Activated CD4-positive, alpha-beta T cell treated with anti-CD3 and anti-CD28 coated beads for 48 hours (primary cell): ENCODE data around the gene TTC33.
"Not testable (repeated sequence)": the region's sequence is repeated elsewhere in the genome, so short reads cannot be mapped to it uniquely, and the experiment has no call there.

Experiments
- DNase-seq: peaks from one replicate; pipeline ENCODE4 v3.0.0-alpha.2; 2020

TTC33 gene, protein sequence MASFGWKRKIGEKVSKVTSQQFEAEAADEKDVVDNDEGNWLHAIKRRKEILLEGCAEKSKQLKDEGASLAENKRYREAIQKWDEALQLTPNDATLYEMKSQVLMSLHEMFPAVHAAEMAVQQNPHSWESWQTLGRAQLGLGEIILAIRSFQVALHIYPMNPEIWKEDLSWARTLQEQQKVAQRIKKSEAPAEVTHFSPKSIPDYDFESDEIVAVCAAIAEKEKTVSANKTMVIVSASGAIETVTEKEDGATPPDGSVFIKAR

DNA sequence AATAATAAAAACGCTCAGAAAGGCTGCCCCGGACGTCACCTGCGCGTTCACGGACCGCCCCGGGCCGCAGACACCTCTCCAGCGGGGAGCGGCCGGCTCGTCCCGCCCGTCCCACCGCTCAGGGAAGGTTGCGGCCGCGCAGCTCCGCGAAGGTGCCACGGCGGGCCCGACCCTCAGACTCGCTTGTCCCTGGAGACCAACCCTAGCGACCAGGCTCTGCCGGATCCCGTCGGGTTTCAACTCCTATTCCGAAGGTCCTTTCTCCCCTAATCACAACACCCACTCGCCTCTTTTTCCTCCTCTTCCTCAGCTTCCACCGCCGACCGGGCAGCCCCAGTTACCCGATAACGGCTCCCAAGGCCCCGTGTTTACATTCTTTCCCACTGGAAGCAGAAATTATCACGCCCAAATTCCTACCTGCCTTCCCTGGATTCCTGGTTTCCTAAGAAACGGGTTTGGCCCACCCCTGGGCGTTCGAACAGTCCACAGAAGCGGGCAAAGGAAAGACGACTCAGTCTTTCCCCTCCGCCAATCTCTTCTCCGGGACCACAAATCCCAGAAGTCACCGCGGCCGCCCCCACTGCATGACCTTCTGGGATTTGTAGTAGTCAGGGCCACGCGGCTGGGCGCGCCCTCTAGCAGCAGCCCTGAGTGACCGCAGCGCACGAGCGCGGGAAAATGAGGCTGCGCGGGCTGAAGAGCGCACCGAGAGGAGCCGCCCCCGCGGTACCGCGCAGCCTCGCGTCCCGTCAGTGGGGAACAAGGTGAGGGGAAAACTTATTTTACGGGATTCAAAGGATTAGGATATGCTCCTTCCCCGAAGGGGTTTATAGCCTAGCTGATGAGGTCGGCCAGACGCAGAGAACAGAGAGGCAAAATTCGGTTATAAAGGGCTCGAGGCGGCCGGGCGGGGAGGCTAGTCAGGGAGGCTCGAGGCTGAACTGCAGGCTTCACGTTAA is at the start of gene TTC33:
TSS of gene TTC33 (minus strand) at position 555 of the 959 bp plus-strand sequence. CDS start 8,943 bp downstream, outside the sequence.
- peak; percentile 97 for DNase-seq

DNA sequence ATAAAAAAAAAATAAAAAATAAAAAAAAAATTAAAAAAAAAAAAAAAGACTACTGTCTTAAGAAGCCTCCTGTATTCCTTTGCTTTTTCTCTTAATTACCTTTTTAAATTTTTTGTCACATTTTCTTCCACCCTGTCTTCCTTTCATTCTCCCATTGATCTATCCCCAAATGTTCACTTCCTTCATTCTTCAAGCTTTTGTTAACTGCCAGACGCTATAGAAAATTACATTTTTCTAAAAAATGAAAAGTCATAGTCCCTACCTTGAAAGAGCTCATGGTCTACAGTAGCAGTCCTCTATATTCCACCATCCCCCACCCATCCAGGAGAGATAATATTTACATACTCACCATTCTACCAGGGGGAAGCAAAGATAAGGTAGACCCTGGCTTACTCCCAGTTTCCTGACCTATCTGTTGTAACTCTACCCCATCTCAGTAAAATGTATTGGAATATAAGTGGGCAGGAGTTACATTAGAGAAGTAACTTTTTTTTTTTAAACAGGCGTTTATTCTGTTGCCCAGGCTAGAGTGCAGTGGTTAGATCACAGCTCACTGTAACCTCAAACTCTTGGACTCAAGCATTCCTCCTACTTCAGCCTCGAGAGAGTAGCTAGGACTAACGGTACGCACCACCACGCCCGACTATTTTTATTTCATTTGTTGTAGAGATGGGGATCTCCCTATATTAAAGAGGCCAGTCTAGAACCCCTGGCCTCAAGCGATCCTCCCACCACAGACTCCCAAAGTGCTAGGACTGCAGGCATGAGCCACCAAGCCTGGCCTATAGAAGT is 46.2 kb upstream of the TTC33 start:
- no peak for DNase-seq

DNA sequence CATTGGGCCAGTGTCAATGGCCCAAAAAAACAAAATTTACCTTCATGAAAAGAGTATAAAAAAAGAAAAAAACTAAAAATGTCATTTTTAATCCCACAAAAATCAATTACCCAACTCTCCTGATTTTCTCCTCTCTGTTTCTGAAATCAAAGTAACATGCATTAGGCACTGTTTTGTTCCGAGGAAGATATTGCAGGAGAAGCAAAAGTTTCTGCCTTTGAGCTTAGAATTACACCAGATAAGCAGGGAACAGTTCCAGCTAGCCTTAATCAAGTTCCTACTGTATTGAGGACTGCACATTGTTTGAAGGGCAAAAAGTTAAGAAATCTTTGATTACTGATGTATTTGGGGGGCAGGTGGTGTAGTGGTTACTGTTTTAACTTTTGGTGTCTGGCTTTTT is 43.5 kb upstream of the TTC33 start:
- DNase-seq: no peak

DNA sequence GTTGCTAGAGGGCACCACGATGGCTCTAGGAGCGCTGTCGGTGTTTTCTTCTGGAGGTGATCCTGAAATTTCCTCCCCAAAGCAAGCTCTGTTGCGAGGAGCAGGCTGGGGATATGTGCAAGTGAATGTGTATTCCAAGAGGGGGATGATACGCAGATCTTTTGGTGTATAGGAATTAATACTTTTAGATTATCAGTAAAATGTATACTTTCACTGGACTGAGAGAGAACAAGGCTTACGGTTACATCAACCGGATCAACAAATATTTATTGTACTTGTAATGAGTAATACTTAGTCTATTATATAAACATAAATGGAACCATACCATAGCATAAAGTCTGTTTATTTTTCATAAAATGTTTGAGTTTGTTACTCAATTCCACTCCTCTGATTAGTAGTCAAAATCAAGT is 43.0 kb upstream of the TTC33 start:
- no peak for DNase-seq

DNA sequence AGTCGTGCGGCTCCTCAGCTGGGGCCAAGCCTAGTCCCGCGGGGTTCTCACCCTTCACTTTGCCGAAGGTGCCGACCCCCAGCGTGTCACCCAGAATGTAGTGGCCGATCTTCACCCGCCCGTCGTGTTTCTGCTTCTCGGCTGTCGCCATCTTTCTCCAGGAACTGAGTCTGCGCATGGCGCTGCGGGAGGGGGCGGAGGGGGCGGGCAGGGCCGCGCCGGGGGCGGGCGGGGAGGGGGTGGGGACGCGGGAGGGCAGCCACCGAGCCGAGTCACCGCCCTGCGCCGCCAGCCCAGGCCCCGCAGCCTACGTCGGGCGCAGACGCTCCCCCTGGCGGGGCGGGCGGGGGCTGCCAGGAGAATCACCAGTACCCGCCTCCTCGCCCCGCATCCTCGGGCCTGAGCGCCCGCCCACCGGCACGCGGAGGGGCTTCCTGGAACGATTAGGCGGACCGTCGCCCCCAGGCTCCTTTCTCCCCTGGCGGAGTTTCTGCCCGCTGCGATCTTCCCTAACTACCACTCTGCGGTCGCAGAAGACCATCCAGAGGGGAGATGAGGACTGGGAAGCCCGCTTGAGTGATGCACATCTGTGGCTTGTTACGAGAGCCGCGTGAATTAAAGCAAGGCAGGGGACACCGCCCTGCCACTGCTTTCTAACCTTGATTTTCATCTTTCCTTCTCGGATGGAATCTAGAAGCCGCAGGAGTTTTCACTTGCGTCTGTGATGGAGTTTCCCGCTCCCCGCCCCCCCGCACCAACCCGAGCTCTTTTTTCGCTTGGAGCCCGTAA is 42.4 kb upstream of the TTC33 start, which contains the start of gene PRKAA1:
TSS of gene PRKAA1 (minus strand) at position 363 of the 789 bp plus-strand sequence. CDS start at position 178, 185 bp downstream.
- peak; percentile 89 for DNase-seq

DNA sequence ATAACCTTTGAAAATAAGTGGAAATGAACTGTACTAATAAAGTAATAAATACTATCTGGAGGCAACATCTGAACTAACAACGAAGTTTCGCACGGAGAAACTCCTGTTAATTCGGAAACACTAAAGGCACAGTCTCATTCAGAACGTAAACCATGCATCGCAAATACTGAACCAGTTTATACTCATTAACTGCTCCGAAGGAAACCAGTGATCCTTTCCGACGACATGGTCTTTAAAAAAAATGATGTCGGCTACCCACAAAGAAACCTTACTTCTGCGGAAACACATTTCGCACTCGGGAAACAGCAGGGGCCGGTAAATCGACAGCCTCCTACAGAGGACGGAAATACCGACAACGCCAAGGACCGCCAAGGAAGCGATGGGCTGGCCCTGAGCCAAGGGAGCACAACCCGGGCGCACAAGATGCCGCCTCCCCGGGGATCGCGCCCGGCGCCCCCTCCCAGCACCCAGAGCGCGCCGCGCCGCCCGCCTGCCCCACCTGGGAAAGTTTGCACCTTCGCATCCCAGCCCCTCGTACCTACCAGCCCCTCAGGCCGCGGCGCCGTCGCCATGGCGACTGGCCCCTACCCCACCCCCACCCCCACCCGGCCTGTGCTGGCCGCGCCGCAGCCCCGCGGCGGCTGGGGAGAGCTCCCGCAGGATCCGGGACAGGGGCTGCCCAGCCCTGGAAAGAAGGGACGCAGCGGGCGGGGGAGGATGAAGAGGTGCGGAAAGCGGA is 41.7 kb upstream of the TTC33 start:
- peak; percentile 83 for DNase-seq

DNA sequence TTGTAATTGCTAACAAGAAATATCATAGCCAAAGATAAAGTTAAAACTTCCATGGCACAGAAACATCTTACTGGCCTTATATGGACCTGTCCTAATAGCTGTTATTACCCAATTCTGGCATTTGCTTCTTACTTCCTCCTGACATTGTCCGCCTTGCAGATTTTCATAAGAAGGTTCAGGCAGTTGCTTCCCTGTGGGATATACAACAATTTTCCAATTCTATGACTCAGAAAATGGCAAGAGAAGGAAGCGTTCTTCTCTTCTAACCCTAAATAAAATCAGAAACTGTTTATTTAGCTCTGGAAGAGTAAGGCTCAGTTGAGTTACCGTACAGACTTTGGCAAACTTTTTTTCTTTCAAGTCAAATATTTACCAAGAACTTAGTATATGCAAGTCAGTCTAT is 40.7 kb upstream of the TTC33 start:
- DNase-seq: no peak

DNA sequence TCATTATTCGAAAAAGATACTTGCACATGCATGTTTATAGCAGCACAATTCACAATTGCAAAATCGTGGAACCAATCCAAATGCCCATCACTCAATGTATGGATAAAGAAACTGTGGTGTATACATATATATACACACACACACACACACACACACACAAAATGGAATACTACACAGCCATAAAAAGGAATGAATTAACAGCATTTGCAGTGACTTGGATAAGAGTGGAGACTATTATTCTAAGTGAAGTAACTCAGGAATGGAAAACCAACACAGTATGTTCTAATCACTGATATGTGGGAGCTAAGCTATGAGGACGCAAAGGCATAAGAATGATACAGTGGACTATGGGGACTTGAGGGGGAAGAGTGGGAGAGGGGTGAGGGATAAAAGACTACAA is 39.1 kb upstream of the TTC33 start:
- DNase-seq: not testable (repeated sequence)

DNA sequence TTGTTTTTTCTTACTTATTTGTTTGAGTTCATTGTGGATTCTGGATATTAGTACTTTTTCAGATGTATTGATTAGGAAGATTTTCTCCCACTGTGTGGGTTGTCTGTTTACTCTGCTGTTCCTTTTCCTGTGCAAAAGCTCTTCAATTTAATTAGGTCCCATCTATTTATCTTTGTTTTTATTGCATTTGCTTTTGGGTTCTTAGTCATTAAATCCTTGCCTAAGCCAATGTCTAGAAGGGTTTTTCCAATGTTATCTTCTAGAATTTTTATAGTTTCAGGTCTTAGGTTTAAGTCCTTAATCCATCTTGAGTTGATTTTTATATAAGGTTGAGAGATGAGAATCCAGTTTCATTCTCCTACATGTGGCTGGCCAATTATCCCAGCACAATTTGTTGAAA is 38.6 kb upstream of the TTC33 start:
- DNase-seq: not testable (repeated sequence)

DNA sequence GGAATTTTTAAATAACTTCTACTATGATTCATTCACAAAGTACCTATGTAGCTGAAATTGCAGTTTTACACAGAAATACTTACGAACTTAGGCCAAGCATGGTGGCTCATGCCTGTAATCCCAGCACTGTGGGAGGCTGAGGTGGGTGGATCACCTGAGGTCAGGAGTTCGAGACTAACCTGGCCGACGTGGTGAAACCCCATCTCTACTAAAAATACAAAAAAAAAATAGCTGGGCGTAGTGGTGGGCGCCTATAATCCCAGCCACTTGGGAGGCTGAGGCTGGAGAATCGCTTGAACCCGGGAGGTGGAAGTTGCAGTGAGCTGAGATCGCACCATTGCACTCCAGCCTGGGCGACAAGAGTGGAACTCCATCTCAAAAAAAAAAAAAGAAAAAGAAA is 36.9 kb upstream of the TTC33 start:
- not testable (repeated sequence) for DNase-seq

DNA sequence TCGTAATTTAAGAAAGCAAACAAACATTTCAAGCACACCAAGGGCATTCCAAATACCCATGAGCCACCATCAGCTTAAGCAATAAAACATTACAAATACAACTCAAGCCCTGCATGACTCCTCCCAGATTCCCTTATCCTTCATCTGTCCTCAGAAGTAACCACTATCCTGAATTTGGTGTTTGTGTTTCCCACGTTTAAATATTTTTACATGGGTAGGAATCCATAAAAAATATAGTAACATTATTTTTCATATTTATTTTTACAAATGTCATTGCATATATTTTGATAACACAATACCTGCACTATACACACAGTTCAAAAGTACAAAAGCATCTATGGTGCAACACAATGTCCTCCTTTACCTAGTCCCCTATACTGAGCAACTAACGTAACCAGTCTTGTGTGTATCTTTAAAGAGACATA is 36.0 kb upstream of the TTC33 start:
- DNase-seq: no peak

DNA sequence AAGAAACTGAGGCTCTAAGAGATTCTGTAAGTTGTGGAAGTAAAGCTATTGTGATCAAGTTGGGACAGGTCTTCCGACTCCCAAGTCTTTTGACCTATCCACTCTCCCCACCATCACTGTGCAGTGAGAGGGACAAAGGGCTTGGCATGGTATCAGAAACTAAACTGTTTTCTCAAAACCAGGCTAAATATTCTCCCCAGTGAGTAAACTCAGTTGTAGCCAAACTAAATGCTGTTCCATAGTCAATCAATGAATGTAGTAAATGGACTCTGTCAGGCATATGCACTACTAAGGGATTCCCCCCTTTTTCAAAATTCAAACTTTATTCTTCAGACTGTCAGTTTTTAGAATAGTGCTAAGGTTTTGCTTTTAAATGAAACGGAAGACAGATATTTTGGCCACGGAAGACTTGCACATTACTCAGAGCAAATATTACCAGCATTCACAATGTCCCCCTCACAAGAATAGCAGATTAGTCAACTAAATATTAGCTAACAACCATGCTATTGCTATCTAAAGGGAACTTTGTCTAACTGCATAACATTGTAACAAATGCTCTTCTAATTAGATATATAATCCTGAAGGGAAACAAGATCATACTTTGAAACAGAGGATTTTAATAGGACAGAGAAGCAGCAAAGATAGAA is 35.3 kb upstream of the TTC33 start:
- no peak for DNase-seq

DNA sequence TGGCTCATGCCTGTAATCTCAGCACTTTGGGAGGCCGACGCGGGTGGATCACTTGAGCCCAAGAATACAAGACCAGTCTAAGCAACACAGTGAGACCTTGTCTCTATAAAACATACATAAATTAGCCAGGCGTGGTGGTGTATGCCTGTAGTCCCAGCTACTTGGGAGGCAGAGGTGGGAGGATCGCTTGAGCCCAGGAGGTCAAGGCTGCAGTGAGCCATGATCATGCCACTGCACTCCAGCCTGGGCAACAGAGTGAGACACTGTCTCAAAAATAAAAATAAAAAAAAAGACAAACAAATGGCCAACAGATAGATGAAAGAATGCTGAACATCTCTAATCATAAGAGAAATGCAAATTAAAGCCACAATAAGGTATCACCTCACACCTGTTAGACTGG is 33.2 kb upstream of the TTC33 start:
- not testable (repeated sequence) for DNase-seq

DNA sequence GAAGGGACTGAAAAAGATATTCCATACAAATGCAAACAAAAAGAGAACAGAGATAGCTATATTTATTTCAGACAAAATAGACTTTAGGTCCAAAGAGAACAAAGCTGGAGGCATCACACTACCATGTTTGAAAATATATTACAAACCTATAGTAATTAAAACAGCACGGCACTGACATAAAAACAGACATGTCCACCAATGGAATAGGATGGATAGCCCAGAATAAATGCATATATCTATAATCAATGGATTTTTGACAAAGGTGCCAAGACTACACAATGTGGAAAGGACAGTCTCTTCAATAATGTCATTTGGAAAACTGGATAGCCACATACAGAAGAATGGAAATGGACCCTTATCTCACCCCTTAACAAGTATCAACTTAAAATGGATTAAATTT is 32.2 kb upstream of the TTC33 start:
- no peak for DNase-seq

DNA sequence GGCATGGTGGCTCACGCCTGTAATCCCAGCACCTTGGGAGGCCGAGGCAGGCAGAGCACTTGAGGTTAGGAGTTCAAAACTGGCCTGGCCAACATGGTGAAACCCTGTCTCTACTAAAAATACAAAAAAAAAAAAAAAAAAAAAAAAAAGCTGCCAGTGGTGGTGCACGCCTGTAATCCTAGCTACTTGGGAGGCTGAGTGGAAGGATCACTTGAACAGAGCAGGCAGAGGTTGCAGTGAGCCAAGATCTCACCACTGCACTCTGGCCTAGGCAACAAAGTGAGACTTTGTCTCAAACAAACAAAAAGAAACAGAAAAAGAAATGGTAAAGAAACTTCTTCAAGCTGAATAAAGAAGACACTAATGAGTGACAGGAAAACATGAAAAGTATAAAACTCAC is 30.9 kb upstream of the TTC33 start:
- not testable (repeated sequence) for DNase-seq

DNA sequence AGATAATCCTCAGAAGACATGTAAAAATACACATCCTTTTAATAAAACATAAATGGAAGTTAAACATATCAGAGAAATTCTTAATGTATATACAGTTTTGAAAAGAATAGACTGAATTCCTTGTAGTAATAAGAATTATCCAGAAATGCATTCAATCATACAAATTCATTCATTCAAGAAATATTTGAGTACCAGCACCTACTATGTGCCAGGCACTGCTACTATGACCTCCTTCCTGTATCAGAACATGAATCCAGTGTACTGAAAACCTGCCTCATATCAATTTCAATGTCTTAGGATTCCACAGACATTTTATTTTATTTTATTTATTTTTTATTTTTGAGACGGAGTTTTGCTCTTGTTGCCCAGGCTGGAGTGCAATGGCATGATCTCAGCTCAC is 29.2 kb upstream of the TTC33 start:
- no peak for DNase-seq

DNA sequence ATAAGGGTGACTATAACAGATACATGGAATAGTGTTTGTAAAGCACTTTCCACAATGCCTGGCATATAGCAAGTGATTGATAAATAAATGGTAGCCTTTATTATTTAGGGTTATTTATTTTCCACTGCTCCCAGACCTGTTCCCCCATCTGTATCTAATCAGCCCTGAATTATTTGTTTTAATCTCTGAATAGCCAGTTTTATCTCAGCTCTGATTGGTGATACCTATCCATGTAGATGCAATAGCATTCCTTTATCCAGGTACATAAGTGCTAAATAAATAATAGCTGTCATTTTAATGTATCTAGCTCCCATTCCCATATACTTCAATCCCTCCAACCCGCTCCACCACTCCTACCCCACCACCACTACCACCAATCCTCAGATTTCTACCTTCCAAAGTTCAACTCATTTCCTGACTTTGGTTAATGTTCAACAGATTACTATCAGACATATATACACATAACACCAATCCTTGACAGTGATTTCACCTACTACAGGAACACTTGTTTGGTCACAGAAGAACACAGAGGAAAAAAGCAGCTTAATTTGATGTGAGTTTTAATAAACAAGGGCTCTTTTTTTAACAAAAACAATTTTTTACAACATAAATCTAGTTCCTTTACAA is 28.4 kb upstream of the TTC33 start:
- DNase-seq: no peak

DNA sequence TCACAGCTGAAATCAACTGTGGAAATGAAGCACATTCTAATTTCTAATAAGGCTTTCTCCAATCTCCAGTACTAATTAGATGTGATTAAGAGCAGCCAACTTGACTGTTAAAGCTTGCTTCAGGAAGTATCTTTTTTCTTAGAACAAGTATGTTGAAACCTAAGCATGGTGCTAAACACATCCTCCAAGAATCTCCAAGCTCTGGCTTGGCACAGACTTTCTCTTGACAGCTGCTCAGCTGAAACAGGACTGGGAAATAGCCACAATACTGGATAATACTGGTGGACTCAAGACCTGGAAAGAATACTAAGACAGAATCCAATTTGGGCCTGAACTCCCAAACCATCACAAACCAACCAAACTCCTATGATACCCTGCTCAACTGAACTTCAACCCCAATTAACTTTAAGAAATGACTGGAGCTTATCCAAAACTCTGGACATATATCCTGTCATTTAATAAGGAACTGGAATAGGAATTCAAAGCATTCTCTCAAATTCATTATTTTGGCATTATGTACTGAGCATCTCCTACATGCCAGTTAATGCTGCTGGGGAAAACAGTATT is 26.2 kb upstream of the TTC33 start:
- no peak for DNase-seq

DNA sequence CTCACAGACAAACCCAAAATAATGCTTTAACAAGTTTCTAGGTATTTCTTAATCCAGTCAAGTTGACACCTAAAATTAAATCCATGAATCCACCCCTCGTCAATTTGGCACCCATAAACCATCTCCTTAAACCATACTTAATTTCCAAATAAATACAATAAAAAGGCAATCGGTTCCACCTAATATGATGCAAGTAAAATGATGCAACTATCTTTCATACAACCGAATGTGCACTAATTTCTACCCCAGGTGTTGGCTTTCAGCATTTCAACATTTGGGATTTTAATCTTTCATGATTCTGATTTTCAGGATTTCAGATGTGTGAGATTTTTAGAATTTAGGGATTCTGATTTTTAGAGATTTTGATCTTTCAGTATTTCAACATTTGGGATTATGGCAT is 25.1 kb upstream of the TTC33 start:
- DNase-seq: no peak

DNA sequence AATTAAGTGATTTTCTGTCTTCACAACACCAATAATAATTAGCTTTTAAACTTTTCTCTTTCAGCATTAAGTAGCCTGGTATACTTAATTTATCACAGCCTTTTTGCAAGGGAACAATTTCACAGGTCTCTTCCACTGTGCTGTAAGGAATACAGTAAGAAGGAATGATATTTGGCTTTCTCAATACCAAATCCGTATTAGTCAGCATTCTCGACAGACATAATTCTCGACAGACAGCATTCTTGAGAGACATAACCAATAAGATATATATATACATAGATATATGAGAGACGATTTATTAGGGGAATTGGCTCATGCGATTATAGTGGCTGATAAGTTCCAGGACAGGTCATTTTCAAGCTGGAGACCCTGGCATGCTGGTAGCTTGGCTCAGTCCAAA is 24.4 kb upstream of the TTC33 start:
- DNase-seq: no peak
